Ecto neural progenitor cell (in vitro differentiated cells): ENCODE results near the gene CEP152.

ENCODE experiments used
- DNase-seq: peaks from one replicate; pipeline ENCODE4 v3.0.0-alpha.2; 2018; ENCODE audit warnings: low spot score

CEP152 gene

GRCh38 chr15:48775546-48775945, 35.3 kb downstream of the CEP152 start:
- DNase-seq = no peak

GRCh38 chr15:48774484-48774883, 36.4 kb downstream of the CEP152 start:
- no peak for DNase-seq

- no peak for DNase-seq
Measured at GRCh38 chr15:48766196-48766595, 44.7 kb downstream of the CEP152 start.

GRCh38 chr15:48765022-48765421, 45.8 kb downstream of the CEP152 start:
- DNase-seq = no peak

DNA sequence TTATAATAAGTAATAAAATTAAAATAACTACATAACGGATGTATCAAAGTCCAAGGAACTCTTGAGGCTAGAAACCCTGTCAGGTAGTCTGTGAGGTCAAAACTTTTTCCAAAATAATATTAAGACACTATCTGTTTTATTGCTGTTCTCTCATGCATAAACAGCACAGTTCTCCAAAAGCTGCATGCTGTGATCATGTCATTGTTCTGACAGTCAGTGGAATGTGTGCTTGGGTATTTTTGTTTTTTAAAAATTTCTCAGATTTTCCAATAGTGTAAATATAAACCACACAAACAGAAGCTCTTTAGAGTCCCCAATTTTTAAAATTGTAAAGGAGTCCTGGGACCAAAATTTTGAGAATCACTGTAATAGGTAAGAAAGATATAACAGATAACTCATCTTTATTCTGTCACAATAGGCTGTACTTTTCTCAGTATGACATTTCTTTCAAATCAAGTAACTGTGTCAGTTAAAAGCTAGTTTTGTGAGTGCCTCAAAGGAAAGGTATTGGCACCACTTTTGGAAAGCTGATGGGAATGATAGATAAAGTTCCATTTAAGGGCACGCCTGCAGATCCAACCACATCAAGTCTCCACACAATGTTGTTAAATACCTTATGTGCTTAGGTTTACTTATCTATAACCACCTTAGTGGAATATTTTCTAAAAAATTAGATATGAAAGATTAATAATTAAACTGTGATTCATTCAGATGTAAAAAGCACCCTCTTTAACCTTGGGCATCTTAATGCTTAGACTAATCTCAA, 49.3 kb downstream of the CEP152 start:
- DNase-seq = no peak

DNA sequence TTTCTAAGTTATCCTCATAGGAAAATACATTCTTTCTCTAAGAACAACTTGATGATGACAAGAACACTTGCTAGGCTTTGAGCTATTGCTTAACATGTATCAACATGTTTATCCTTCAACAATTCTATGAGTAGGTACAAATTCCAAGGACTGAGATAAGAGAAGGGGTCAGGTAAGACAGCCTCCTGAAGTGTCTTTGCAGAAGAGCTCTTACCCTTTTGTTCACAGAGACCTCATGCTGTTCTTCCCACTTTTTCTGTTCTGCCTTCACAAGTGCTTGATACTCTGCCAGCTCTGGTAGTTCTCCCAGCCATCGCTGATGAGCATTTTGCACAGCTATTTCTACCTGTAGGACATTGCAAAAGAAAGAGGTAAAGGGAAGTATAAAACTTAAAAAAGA, 50.9 kb downstream of the CEP152 start:
- no peak for DNase-seq

DNA sequence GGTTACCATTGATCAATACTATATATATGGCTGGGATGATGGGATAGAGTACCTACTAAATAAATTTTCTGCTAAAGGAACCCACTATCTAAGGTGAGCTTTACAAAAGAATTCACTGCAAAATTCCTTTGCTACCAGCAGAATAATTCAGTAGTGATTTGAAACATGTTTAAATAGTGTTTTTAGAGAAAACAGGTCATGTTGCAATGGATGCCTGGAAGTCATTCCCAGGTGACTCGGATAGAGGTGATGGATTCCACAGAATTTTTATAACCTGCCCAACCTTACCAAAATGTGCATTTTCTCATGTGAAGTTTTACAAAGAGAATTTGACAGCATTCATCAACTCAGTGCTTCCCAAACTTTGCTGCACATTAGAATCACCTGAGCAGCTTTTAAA, 53.2 kb downstream of the CEP152 start:
- no peak for DNase-seq

- DNase-seq = no peak
Measured at GRCh38 chr15:48754011-48754410, 56.9 kb downstream of the CEP152 start.

DNA sequence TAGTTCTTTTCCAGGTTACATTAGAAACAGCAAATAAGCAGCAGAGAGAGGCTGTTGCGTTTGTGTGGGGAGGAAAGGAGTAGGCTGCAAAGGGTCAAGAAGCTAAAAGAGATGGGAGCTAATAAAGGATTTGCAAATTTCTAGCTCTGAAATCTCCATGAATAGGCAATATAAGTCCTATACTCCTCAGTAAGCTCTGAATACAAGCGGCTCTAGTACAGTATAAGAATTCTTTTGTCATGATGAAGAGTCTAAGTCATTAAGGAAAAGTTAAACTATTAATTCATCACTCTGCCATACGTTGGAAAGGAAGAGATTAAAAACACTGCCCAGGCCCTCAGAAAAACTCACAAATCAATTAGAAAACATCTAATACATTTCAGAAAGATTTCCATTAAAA, 59.3 kb downstream of the CEP152 start:
- DNase-seq = no peak

GRCh38 chr15:48748535-48748934, 62.3 kb downstream of the CEP152 start:
- no peak for DNase-seq

- DNase-seq = no peak
Measured at GRCh38 chr15:48733615-48734014, 77.3 kb downstream of the CEP152 start.

DNA sequence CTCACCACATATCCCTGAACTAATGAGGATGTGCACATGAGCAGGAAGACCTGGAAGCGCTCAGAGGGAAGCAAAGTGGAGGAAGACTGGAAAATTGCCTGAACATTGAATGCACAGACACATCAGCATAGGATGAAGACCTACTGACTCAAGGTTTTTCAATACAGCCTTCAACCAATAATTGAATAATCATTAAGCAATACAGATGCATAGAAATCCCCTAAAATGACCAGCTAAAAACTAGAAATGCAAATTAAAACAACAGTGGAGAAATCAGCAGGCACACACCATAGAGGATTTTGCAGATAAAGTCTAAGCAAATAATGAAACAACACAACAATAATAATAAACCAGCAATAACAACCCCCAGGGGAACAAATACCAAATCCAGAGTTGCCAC, 80.4 kb downstream of the CEP152 start:
- no peak for DNase-seq

DNA sequence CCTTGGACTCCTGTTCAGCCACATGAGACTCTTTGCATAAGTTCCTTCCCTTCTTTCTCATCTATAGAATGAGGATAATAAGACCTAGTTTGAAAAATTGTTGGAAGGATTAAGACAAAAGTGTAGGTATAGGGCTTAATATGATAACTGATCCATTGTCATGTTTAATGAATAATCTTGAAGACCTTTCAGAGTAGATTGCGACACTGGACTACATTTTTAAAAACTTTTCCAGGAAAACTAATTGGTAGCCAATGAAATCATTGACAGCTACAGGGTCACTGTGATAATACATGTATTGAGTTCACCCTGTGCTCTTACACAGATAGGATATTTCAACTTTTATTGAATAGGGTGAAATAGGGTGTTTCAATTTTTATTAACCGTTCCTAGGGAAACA, 86.9 kb downstream of the CEP152 start:
- DNase-seq = no peak

DNA sequence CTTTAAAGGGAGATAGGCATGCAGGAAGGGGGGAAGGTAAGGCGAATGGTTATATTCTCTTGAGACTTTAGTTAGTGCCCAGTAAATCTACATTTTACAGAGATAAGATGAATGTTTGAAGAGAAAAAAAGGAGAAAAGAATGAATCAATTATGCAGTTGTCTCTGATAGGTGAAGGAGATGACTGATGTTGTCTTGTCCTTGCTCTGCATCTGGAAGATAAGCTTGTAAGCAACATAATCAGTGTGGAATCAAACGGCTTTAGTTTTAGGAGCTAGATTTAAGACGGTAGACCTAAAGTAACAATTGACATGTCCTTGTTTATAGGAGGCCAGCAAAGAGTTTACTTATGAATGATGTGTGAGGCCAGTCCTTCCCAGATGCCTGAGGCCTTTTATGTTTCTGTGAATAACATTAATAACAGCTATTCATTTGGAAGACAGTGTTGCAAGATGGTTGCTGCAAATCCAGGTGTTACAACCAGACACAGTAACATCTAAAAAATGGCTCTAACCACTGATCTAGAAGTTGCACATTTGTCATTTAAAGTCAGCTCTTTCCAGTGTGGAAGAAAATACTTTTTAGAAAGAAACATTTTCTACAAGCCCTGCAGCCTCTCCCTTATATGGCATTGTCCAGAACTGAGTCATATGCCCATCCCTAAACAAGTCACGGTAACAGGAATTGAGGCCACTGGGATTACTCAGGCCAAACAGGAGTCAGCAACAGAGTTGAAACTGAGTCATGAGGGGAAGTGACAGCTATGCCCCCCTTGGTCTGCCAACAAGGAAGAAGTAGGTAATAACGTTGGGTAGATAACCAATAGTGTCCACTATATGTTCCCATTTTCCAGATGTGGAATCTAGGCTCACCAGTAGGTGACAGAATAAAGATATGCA, 87.9 kb downstream of the CEP152 start:
- no peak for DNase-seq

- no peak for DNase-seq
Measured at GRCh38 chr15:48721061-48721810, 89.6 kb downstream of the CEP152 start.

DNA sequence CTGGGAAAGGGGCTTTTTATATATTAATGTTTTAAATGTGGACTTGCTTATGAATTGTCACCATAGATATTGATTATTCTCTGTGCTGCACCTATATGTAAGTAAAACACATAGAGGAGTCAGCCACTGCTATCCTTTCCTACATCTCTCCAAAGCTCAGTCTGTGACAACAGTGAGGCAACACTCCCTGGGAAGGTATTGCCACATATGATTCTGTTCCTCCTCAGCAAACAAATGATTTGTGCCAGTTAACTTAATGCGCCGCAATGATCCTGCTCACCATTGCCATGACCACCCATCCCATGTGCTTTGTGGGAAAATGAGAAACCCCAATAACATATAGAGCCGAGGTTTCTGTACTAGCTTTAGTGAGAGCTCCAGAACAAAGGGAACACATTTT, 90.2 kb downstream of the CEP152 start:
- DNase-seq = no peak

GRCh38 chr15:48719668-48720067, 91.2 kb downstream of the CEP152 start:
- DNase-seq = no peak

DNA sequence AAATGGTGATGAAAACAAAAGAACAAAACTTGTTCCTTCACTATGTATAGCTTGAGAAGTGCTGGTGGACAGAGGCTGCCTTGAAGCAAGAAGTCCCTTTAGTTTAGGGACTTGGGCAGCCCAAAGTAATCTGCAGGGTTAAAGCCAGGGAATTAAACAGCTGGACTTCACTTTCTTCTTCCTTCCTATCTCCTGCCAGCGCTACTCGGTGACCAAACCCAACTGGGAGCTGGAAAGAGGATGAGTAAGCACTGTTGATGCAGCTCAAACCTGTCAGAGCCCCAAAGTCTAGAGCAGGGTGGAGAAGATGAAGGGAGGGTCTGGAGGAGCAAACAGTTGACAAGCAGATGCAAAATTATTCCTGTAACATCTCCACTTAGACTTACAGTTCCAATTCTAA, 92.2 kb downstream of the CEP152 start:
- DNase-seq = no peak

DNA sequence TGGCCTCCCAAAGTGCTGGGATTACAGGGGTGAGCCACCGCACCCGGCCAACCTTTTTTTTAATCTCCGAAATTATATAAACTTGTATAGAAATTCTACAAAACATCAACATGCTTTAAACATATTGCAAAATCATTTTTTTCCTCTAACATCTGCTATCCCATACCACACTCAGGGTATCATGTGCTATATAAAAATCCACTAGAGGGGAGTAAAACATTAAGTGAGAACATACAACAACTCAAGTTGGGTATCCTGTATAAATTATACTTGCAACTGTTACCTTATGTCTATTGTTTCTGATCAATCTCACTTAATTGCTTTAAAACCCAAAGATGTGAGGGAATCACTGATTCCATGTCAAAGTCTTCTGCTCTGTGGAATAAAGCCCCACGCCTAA, 93.4 kb downstream of the CEP152 start:
- DNase-seq = no peak

DNA sequence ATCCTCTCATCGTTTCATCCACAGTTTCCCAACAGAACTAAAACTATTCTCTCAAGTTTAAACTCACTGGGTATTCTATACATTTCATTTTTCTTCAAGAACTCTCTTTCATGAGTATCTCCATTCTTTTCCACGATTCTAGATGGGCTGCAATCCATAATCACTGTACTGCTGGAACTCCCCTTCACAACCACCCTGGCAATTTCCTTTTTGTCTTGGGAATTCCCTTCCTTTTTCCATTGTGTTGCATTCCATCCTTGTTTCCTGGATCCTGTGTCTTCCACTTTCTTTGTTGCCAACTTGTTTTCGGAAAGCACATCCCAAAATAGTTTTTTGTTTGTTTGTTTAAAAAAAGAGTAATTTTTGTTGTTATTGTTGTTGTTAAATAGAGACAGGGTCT, 98.3 kb downstream of the CEP152 start:
- DNase-seq = no peak

- no peak for DNase-seq
Measured at GRCh38 chr15:48710952-48711495, 99.8 kb downstream of the CEP152 start.

- no peak for DNase-seq
Measured at GRCh38 chr15:48708641-48709040, 102.2 kb downstream of the CEP152 start.
